ENCODE data around the gene SUGCT.

- TF ChIP-seq POLR2A (IDR thresholded peaks at IDR 0.05; ENCODE audit: low read depth, low read length) (no peak), TAF1 (IDR thresholded peaks at IDR 0.05; ENCODE audit: low read depth, low read length) (no peak), POLR2AphosphoS5 (IDR thresholded peaks at IDR 0.05; ENCODE audit: low read depth, low read length) (no peak), POU2F2 (IDR thresholded peaks at IDR 0.05; ENCODE audit: low read depth, low read length) (no peak), SPI1 (IDR thresholded peaks at IDR 0.05; ENCODE audit: low read depth, low read length) (no peak)
Measured at GRCh38 chr7:40288827-40289226, 154.0 kb downstream of the SUGCT start.
